HG03439 (cell line): Measurements from ENCODE around the gene CHCT1.
"Not testable (repeated sequence)": the region's sequence is repeated elsewhere in the genome, so short reads cannot be mapped to it uniquely, and the experiment has no call there.

Source experiments
- ATAC-seq: cut with Tn5 transposase; IDR thresholded peaks from one replicate; pipeline ENCODE4 v1.9.1; 2021; ENCODE audit warnings: mild to moderate bottlenecking, moderate library complexity; ENCODE audit not compliant: unreplicated experiment

The CHCT1 gene

DNA sequence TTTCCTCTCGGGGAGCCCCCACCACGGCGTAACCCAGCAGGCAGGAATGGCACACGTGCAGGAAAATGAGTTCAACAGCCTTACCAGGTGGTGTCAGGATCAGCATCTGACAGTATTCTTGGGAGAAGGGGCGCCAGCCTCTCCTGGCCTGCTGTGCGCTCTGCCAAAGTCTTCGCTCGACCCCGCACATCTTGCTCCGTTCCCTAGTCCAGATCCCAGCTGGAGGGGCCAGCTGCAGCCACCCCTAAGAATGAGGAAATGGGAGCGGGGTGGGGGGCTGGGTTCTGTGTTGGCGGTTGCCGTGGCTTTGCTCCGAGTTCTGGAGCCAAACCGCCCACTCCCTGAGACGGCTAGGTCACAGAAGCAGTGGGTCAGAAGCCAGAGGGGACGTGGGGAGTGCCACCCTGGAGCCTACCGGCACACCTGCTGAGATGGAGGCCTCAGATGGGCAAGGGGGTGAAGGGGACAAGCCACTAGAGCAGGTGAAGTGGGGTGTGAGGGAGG, at the start of gene CHCT1:
Gene CHCT1 (plus strand): TSS at position 328 of the 504 bp plus-strand sequence. CDS start 104 bp downstream, at position 432.
- ATAC-seq, result no peak

DNA sequence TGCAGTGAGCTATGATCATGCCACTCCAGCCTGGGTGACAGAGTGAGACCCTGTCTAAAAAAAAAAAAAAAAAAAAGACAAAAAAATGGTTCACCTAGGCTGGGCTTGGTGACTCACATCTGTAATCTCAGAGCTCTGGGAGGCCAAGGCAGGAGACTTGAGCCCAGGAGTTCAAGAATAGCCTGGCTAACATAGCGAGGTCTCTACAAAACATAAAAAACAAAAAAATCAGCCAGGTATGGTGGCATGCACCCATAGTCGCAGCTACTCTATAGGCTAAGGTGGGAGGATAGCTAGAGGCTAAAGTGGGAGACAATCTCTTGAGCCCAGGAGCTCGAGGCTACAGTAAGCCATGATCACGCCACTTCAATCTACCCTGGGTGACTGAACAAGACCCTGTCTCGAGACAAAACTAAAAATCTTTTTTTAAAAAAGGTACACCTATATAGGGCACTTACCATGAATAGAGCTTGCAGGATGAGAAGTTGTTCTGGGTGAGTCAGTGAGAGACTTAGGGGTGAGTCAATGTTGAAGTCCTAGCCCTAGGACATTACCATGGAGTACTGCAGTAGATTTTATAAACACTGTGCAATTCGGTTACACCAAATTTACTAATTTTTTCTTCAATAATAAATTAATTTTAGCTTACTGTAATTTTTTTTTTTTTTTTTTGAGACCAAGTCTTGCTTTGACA, 49.4 kb upstream of the CHCT1 start:
- ATAC-seq, result no peak

DNA sequence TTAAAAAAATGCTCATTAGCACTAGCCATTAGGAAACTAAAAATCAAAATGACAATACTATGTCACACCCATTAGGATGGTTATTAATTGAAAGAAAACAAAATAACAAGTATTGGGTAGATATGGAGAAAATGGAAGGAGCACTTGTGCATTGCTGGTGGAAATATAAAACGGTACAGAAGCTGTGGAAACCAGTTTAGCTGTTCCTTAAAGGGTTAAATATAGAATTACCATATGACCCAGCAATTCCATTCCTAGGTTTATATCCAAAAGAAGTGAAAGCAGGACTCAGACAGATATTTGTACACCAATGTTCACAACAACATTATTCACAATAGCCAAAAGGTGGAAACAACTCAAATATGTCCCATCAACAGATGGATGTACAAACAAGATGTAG, 44.1 kb upstream of the CHCT1 start:
- ATAC-seq, result not testable (repeated sequence)

DNA sequence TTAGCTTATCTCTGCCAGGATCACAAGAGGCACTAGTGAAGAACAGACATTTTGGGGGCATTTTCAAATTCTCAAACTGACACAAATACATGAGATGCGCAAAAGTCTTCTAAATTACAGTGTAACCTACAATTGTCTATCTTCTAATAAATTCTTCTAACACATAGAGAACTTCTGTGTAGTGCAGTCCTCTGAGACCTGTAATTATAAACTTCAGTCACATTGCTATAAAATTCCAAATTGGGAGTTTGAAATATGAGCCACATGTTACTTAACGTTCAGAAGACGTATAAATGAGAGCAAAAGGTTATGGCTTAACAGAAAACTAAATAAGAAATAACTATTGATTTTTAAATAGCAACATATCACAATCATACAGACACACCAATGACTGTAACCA, 42.8 kb upstream of the CHCT1 start:
- not testable (repeated sequence) for ATAC-seq

DNA sequence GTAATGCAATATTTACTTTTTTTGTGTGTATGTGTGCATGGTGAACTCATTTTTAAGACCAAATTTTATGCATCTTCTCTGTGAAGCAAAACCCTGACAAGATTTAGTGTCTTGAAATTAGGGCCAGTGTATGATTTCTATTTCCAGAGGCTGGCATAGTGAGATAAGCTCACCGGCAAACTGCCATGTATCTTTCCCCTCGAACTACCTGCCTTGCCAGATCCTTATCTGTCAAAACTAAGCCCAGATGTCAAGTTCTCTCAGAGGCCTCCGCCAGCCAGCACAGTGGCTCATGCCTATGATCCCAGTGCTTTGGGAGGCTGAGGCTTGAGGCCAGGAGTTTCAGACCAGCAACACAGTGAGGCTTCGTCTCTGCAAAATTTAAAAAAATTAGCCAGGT, 40.3 kb upstream of the CHCT1 start:
- no peak for ATAC-seq

DNA sequence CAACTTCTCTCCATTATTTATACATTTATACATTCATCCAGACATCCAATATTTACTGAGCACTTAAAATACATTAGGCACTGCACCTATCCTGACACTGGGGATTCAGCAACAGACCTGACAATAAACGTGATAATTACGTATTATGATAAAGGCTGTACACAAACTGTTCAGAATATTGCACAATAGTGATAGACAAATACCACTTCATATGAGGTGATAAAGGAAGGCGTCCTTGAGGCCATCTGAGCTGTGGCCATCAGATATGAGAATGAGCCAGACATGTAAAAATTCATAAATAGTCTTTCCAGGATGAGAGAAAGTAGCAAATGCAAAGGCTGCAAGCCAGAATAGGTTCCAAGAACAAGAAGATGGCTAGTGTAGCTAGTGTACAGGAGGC, 38.9 kb upstream of the CHCT1 start:
- no peak for ATAC-seq

DNA sequence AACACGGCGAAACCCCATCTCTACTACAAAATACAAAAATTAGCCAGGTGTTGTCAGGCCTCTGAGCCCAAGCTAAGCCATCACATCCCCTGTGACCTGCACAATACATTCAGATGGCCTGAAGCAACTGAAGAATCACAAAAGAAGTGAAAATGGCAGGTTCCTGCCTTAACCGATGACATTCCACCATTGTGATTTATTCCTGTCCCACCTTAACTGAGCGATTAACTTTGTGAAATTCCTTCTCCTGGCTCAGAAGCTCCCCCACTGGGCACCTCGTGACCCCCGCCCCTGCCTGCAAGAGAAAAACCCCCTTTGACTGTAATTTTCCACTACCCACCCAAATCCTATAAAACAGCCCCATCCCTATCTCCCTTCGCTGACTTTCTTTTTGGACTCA, 37.4 kb upstream of the CHCT1 start:
- ATAC-seq, result not testable (repeated sequence)

DNA sequence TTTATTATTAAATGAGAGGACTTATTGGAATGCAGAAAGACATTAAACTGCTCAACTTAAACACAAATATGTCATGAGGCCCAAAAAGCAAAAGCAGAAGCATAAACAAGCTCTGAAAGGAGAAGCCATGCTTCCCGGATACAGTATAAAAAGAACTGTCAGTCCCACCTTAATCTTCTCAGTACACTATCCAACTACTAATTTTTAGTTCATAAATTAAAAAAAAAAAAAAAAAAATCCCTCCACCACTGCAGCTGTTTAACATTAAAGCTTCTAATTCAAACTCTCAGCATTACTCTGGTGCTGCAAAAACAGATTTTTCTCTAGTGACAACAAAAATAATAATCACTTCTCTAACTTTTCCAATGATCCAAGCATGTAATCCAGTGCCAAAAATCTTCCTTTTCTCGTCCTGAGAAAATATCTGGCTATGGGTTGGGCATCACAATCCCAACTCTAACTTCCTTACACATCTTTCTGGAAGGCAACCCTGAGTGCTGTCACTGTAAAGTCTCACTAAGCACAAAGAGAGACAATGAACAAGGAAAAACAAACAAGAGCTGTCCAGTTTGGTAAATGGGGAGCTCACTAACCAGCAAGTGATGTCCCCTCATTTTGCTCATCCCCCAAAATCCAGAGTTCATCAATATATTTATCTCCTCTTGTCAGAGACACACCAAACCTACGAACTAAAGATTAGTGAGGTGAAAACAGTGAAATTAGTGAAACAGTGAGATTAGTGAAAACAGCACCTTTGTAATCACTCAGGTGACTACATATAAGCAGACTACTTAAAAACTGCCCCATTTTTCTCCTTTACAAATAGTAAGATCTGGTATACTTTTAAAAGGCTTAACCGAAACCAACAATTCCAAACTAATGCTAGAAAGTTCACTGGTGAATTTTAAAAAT, 35.9 kb upstream of the CHCT1 start:
- ATAC-seq, result no peak

DNA sequence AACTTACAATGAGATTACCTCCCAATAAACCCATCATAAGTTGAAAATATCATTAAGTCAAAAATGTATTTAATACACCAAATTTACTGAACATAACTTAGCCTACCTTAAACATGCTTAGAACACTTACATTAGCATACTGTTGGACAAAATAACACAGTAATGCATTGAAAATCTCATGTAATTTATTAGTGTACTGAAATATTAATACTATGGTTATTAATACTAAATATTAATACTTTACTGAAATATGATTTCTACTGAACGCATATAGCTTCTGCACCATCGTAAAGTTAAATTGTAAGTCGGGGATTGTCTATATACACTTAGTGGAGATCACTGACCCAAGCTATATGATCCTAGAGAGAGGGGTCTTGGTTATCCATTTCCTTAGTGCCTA, 34.6 kb upstream of the CHCT1 start:
- ATAC-seq, result no peak

DNA sequence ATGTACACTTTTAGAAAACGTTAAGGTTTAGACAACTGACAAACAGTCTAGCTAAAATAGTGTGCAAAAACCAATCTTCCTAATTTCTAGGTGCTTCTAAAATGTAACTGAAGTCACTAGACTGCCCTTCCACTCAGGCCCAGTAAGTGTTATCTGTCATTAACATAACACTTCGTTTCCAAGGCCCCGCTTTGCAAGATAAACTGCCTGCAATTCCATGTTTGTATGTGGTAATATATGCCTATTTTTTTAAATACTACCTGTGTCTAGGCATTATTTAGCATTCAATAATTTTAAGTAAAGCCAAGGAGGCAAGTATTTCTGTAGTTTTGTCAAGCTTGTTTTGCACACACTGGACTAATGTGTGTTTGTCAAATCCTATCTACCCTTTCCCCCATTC, 33.5 kb upstream of the CHCT1 start:
- ATAC-seq, result no peak

DNA sequence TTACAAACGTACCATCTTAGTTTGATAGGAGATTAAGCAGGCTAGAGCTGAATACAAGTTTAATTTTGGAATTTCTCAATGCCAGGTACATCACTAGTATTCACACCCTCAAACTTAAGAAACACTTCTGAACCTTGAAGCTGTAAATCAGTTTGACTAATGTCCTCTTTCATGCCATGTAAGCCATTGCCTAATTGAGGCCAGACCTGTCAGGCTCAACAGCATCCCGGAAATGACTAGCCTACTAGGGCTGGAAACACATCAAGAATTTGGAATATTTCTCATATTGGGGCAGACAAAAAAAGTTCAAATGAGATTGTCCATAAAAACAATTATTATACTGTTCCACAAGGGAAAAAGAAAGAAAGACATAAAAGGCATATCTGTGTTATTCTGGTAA, 32.1 kb upstream of the CHCT1 start:
- ATAC-seq, result no peak

DNA sequence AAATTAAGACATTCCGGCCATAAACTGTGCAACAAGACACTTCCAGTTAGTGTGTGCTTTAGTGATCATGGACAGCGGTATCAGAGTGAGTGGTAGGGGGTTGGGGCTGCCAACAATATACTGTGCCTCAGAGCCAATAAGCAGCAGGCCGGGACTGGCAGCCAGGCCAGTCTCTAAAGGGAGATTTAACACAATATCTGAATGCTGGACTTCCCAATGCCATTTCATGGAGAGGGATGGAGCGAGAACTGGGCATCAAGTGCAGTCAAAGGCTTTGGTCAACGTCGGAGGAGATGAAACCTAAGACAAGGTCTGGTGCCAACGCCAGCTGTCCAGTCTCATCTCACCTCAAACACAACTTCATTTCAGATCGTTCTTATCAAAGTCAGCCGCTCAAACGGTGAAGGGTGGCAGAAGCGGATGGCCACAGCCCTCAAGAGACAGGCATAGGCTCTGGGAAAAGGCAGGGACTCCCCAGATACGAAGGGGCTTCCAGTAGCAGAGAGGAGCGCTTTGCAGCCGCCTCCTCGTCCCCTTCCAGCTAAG, 31.3 kb upstream of the CHCT1 start:
- no peak for ATAC-seq

DNA sequence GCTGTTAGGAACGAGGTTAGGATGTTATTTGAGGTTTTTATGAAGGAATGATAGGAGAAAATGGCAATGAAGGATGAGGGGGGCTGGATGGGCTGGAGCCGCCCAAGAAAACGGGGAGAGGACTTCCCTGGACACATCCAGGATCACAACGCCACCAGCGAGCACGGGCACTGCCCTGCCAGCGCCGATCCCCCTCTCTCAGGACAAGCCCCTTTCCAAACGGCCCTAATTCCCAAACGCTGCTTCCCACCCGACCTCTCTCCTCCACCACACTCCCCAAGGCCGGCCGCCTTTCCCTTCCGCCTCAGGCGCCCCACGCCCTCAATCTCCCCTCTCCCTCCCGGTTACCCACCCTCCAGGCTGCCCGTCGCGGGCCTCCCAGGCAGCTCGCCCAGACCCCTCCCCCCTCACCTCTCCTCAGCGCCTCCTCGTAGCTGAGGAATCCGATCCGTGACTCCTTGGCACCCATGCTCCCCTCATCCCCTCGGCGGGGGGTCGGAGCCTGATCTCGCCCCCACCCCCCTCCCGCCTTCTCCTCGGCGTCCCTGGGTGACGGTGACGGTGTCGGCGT, 30.7 kb upstream of the CHCT1 start:
- peak; percentile 23 for ATAC-seq

DNA sequence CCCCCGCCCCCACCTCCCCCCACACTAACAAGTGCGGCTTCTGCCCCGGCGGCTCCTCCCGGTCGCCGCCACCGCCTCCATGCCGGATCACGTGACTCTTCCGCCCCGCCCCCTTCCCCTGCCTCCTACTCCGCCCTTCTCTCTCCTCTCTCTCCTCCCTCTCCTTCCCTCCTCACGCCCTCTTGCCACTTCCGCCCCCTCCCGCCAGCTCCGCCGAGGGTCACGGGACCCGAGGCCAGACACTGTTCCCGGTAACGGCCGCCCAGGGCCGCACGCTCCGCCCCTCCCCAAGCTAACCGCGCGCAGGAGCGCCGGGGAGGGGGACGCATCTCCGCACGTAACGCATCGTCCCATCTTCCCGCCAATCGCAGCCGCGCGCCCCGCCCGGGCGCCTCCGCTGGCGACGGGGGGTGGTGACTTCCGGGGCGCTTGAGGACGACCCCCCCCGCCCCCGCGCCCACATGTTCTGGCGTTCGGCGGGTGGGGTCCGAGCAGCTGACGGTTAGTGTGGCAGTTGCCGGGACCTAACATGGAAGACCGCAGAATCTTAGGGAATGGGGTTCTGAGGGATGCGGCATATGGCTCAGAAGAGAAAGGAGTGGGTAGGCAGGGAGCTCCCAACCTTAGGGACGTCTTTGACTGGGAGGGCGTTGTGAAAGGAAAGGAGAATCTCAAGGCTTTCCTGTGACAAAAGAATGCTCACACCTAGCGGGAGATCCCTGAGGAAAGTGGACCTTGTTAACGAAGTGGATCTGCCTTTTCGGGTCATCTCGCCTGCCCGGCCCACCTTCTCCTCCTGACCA, 30.0 kb upstream of the CHCT1 start, which contains the start of gene USP32:
Gene USP32 (minus strand): TSS at position 92 of the 803 bp plus-strand sequence. CDS start 194 bp downstream, outside the sequence.
- peak; percentile 87 for ATAC-seq

DNA sequence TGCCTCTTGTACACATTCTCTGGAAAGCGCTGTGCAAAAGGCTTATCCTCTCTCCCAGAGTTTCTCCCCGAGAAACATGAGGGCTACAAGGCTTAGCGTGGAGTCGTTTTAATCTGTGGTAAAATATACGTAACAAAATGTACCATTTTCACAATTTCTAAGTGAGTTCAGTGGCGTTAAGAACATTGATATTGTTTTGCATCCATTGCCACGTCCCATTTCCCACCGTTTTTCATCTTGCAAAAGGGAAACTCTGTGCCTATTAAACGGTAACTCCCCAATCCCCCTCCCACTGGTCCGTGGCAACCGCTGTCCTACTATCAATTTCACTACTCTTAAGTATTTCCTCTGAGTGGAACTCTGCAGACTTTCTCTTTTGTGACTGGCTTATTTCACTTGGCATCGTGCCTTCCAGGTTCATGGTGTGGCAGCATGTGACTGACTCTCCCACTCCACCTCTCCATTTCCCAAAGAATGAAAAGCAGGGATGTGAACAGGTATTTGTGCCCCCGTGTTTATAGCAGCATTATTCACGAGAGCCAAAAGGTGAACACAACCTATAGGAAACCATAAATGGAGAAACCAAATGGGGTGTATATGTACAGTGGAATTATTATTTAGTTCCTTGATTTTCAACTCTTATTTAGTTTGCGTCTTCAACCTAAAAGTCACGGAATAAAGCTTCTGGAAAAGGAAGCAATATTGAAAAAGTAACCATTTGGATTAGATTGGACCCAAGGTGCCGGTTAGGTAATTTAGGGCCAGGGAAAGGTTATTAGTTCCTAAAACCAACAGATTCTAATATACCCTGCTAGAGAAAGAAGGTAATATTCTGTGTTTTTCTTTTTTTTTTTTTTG, 29.2 kb upstream of the CHCT1 start:
- ATAC-seq, result no peak

DNA sequence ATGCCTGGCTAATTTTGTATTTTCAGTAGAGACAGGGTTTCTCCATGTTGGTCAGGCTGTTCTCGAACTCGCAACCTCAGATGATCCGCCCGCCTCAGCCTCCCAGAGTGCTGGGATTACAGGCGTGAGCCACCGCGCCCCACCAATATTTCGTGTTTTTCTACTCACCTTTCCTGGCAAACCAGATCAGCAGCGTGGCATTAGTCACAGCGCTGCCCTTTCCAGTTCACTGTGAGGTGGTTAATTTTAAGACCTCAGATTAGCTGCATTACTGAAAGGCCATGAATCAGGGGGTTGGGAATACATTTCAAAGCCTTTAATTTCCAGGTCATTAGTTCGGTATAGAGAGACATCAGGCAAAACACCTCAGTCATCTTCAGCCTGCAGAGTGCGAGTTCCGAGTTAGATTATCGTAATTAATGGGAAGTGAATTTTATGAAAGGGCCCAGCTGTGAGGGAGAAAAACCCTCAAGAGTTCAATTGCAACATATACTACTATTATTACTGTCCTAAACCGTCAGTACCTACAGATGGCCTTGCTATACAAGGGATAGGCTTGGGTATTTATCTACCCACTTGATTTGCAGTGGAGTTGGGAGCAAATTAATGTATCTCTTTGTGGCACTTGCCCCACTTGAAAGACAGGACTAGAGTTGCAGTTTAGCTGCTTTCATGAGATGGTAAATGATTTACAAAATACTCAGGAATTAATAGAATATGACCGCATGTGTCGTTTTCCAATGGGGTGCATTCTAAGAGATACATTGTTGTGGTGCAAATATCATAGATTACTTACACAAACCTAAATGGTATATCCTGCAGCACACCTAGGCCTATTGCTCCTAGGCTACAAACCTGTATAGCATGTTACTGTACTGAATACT, 28.2 kb upstream of the CHCT1 start:
- no peak for ATAC-seq

DNA sequence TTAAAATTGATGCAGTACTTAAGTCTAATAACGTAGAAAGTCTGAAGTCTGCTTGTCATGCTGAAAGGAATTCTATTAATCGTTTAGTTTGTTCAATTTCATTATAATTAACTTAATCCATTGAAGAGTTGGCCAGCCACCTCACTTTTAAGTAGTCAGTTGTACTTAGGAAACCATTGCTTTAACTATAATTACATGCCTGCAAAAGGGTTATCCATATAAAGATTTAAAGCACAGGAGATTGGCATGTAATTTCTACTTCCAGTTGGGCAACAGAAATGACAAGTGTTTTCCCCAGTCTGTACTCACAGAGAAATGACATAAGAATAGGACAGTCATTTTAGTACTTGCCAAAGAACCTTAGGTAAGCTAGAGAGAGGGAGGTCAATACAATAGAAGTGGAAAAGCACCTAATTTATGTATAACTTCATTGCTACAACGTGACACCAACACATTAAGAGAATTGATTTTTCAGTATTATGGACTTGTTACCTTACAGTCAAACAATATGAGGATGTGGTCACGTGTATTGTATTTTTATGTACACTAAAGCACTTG, 26.7 kb upstream of the CHCT1 start:
- ATAC-seq, result no peak

DNA sequence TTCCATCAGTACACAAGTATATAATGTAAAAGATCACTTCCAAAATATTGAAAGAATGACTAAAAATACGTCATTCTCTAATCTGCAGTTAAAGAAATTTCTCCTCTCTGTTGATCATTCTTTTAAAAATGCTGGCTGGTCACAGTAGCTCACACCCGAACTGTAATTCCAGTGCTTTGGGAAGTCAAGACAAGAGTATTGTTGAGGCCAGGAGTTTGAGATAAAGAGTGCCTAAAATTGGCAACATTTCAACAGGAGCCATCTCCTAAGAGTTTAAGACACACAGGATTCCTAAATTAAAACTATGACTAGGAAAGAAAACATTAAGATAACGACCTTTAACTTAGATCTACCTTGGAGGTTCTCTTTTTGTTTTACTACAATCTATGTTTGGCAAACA, 25.9 kb upstream of the CHCT1 start:
- ATAC-seq, result no peak
